COLO829 (cell line): ENCODE data around the gene TRNT1.

Source experiments
- DNase-seq: peaks from one replicate; pipeline ENCODE4 v3.0.0; 2012; ENCODE audit warnings: low spot score

Gene TRNT1

GRCh38 chr3:3126477-3127431 is at the start of gene TRNT1:
Gene TRNT1 (plus strand): TSS chr3:3126940. CDS start chr3:3129041, 2,101 bp downstream.
- peak; percentile 66 for DNase-seq

GRCh38 chr3:3080309-3080708 is 46.4 kb upstream of the TRNT1 start:
- DNase-seq = no peak

- no peak for DNase-seq
Observed at GRCh38 chr3:3081381-3082233, 45.1 kb upstream of the TRNT1 start.

- no peak for DNase-seq
Observed at GRCh38 chr3:3082234-3082924, 44.4 kb upstream of the TRNT1 start.

- no peak for DNase-seq
Observed at GRCh38 chr3:3084890-3085289, 41.9 kb upstream of the TRNT1 start.

- no peak for DNase-seq
Observed at GRCh38 chr3:3085782-3086181, 41.0 kb upstream of the TRNT1 start.

GRCh38 chr3:3086239-3086638 is 40.5 kb upstream of the TRNT1 start:
- DNase-seq = no peak

- DNase-seq = no peak
Observed at GRCh38 chr3:3087279-3087678, 39.5 kb upstream of the TRNT1 start.

GRCh38 chr3:3087716-3088465 is 38.8 kb upstream of the TRNT1 start:
- no peak for DNase-seq

- no peak for DNase-seq
Observed at GRCh38 chr3:3089017-3089416, 37.7 kb upstream of the TRNT1 start.

- DNase-seq = no peak
Observed at GRCh38 chr3:3097958-3098357, 28.8 kb upstream of the TRNT1 start.

GRCh38 chr3:3101660-3102458 is 24.9 kb upstream of the TRNT1 start:
- DNase-seq = no peak

- DNase-seq = no peak
Observed at GRCh38 chr3:3102751-3103150, 24.0 kb upstream of the TRNT1 start.

- no peak for DNase-seq
Observed at GRCh38 chr3:3105246-3105645, 21.5 kb upstream of the TRNT1 start.

- no peak for DNase-seq
Observed at GRCh38 chr3:3105815-3106214, 20.9 kb upstream of the TRNT1 start.

GRCh38 chr3:3107181-3107580 is 19.6 kb upstream of the TRNT1 start:
- no peak for DNase-seq

GRCh38 chr3:3107858-3108257 is 18.9 kb upstream of the TRNT1 start:
- DNase-seq = no peak

- DNase-seq = no peak
Observed at GRCh38 chr3:3109407-3110298, 17.1 kb upstream of the TRNT1 start.

GRCh38 chr3:3110299-3110630 is 16.5 kb upstream of the TRNT1 start, which contains the start of gene IL5RA:
Gene IL5RA (minus strand): TSS chr3:3110374. CDS start chr3:3104984, 5,390 bp downstream.
- peak; percentile 2 for DNase-seq
